Measurements from ENCODE around the gene CGB3.
"Not testable (repeated sequence)": the region's sequence is repeated elsewhere in the genome, so short reads cannot be mapped to it uniquely, and the experiment has no call there.

The CGB3 gene

DNA sequence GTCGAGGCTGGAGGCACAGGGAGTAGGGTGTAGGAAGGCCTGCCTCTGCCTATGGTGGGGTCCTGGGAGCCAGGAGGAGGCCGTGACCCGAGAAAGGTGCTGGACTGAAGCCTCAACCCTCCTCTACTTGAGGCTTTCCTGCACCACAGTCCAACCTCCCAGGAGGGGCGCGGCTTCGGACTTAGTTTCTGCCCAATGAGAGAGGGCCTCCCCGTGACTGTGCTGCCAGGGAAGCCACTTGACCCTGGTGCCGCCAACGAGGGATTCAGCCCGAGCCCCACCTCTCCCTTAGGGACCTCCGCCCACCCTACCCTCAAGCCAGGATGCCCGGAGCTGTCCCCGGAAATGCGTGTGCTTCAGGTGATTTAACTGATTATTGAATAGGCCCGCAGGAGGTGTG is at the start of gene CGB3:
Gene CGB3 (minus strand): TSS at position 101 of the 400 bp plus-strand sequence. CDS start 362 bp downstream, outside the sequence.
- DNase-seq = not testable (repeated sequence)

DNA sequence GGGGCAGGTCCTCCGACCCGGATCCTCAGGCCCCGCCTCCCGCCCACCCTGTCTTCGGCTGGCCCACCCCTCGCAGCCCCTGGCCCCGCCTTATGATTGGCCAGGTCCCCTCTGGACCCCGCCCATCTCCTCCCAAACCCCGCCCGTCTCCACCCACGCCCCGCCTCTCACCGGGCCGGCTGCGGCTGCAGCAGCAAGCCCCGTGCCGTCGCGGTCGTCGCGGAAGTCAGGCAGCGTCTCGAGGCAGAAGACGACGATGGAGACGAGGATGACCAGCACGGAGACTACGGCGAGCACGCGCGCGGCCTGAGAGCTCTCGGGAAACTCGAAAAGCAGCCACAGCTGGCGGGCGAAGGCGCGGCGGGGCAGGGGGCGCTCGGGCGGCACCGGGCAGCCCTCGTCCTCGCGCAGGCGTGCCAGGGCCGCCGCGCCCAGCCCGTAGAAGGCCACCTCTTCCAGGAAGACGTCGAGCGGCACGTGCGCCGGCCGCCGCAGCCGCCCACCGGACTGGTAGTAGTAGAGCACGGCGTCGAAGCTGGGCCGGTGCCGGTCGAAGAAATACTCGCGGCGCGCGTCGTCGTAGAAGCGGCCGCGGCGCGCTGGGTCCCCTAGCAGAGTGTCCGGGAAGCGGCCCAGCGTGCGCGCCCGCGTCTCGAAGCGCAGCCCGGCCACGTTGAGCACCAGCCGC is 47.9 kb upstream of the CGB3 start:
- peak; percentile 19 for DNase-seq

DNA sequence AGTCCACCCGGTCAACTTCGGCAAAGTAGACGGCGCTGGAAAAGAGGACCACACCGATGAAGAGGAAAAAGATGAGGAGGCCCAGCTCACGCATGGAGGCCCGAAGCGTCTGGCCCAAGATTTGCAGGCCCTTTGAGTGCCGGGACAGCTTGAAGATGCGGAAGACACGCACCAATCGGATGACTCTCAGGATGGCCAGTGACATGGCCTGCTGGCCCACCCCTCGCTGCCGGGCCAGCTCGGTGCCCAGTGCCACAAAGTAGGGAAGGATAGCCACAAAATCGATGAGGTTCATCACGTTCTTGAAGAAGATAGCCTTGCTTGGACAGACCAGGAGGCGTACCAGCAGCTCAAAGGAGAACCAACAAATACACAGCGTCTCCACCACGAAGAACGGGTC is 46.3 kb upstream of the CGB3 start:
- DNase-seq = no peak

DNA sequence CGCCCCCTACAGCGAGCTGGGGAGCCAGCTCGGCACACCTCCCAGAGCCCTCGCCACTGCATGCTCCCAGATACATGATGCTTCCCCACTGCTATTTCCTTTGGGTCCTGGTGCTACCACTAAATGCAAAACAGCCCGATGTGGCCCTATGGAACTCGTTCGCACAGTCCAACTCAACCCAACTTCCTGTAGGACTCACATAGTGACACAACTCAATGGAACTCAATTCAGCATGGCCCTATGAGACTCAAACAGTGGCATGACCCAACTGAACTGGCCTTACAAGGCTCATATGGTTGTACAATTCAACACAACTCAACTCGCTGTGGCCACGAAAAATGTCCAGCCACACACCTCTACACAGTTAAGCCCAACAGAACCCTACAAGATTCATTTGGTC is 44.9 kb upstream of the CGB3 start:
- DNase-seq = no peak

DNA sequence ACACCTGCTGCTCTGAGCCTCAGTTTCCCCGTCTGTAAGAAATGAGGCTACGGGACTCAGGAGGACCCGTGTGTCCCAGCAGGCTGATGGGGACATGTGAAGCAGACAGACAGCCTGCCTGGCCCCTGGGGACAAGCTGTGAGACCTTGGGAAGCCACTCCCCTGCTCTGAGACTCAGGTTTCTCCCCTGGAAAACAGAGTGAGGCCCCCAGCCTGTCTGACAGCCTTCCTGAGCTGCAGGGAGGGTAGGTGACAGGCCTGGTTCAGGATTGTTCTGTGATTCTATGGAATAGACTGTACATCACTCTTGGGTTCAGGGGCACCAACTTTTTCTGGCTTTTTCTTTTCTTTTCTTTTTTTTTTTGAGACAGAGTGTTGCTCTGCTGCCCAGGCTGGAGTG is 43.4 kb upstream of the CGB3 start:
- no peak for DNase-seq

DNA sequence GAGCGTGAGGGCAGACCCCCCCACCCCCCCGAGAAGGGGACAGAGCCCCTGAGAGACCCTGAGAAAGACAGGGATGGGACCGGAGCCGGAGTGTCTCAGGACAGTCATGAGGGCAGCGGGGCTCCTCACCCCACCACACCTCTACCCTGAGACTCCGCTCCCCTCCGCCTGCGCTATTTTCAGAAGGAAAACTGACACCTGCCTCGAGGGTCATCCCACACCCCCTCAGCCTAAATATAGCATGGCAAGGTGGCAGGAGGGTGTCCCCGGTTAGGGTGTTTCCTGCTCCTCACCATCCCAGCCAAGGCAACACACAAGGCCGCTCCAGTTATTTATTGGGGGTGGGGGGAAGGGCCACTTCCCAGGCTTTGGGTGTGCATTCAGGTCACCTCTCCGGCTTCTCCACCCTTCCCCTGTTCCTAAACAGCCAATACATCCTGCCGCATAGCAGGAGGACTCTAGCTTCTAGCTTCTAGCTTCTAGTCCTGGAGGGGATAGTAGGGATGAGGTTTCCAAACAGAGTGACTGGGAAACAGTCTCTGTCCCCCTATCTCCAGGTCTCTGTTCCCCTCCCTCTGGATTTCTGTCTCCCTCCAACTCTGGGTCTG is 41.9 kb upstream of the CGB3 start:
- no peak for DNase-seq

DNA sequence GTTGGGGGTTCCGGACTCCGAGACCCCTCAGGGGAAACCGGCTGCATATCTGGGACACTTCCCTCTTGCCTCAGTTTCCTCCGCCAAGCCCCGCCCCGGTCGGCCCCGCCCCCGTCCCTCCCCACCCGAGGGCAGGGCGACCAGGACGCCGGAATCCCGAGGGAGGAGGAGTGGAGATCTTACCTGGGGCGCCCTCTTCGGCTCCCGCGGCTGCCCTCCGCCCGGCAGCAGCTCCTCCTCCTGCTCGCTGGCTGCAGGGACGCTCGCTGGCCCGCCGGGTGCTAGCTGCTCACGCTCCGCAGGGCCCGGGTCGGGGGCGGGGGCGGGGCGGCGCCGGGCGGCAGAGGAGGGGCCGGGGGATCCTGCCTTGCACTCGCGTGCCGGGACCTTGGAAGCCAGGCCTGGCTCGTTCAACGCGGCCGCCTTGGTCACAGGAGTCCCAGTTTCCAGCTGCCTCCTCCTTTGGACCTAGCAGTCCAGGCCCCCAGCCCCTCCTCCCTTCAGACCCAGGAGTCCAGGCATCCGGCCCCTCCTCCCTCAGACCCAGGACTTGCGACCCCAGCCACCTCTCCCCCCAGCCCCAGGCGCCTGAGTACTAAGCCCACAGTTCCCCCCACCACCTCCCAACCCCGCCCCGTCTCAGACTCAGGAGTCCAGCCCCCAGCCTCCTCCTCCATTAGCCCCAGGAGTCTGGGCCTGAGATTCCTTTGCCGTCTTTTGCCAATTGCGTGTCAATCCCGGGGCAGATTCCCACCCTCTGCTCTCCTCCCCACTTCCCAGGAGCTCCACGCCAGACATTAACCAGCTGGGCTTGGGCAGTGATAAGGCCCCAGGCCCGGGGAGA is 40.9 kb upstream of the CGB3 start, which contains the start of gene NTF4:
Gene NTF4 (minus strand): TSS at position 51 of the 844 bp plus-strand sequence. CDS start 2,821 bp downstream, outside the sequence.
- no peak for DNase-seq

DNA sequence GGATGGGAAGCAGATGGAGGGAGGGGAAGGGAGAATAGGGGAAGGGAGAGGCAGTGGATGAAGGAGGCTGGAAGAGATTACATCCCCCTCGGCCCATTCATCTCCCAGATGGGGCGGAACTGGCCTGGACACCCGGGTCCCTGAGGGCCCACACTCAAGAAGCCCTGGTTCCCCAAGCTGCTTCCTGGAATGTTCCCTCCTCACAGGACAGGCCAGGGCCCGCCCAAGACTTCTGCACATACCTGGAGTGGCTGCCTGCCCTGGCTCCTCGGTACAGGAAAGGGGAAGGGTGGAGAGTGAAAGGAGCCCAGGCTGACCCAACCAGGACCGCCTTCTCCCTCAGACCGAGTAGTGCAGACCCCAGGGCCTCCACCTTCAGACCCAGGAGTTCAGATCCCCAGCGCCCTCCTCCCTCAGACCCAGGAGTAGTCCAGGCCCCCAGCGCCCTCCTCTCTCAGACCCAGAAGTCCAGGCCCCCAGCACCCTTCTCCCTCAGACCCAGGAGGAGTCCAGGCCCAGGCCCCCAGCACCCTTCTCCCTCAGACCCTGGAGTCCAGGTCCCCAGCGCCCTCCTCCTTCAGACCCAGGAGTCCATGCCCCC is 40.0 kb upstream of the CGB3 start:
- no peak for DNase-seq

DNA sequence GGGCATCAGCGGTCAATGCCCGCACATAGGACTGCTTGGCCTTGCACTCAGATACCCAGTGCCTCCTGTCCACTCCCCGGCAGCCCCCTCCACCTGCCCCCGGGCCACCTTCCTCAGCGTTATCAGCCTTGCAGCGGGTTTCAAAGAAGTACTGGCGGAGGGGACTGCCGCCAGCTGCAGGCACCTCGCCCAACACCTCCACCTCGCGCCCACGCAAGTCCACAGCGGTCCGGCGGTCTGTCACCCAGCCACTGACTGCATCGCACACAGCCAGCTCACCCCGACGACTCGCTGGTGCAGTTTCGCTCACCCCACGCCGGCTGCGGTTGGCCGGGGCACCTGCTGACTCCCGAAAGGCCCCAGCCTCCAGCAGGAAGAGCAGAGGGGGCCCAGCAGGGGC is 37.3 kb upstream of the CGB3 start:
- no peak for DNase-seq

DNA sequence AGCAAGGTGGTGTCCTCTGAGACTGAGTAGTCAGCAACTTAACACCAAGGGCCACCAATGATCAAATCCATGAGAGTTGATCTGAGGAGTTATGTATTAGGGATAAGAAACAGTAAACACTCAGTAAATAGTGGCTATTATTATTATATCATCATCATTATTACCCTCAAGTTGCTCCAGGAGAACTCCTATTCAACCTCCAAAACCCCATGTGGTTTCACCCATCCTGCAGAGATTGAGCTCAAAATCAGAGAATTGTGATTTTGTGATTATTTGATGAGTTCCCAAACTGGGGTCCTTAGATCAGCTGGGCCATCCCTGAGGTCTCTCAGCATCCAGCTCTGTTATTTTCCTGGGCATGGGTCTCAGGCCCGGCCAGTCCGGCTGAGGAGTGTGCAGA is 36.9 kb upstream of the CGB3 start:
- DNase-seq = no peak

DNA sequence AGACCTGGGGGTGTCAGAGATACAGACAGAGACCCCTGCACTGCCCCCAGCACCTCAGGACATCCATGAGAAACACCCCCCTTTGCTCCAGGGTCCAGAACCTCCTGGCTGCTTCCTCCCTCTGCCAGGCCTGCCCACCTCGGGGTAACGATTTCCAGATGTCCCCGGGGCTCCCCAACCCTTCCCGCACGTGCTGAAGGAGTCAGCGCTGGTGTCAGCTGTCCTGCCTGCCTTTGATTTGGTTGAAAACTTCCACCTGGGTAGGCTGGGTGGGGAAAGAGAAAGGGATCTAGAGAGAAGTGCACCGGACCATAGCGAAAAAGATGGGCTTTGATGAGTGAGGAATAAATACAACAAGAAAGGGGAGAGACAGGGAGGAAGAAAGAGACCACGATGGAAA is 34.9 kb upstream of the CGB3 start:
- no peak for DNase-seq

DNA sequence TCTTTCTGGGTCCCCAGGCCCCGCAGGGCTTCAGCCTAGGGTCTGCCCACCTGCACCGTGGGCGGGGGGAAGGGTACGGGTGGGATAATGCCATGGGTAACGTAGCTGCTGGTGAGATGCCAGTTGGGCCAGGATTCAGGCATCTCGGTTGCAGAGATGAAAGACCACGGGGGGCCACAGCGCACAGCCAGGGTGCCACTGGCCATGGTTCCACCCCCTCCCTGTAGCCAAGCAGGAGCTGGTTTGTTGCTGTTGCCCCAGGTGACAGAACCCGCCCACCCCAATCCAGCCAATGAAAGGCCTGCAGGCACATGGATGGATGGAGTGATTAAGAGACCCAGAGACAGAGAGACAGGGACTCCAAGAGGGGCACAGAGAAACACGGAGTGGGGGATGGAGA is 34.4 kb upstream of the CGB3 start:
- peak; percentile 38 for DNase-seq

DNA sequence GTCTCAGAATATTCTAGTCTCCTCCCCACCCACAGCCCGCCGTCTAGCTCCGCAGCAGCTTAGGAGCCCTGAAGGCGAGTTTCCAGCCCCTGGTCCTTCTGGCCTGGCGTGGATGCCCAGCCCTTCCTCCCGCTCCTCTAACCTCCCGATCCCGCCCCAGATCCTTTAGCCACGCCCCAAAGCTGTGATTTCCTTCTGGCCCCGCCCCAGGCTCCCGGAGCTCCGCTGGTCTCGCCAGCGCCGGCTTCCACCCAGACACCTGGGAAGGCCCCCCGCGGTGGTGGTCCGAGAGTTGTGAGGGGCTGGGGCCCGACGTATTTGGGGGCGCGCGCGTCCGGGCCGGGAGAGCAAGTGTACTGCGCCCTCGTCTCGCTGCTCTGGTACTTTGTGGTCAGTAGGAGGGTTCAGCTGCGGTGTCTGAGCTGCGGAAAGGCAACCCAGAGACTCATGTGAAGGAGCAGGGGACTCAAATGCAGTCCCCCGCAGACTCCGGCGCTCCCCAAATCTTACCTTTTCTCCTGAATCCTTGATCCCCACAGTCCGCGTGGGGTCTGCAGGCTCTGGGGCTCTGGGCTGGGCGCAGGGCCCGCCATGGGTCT is 33.6 kb upstream of the CGB3 start, which contains the start of gene CGB7:
Gene CGB7 (minus strand): TSS at position 114 of the 599 bp plus-strand sequence. CDS start 2,374 bp downstream, outside the sequence.
- peak; percentile 32 for DNase-seq

DNA sequence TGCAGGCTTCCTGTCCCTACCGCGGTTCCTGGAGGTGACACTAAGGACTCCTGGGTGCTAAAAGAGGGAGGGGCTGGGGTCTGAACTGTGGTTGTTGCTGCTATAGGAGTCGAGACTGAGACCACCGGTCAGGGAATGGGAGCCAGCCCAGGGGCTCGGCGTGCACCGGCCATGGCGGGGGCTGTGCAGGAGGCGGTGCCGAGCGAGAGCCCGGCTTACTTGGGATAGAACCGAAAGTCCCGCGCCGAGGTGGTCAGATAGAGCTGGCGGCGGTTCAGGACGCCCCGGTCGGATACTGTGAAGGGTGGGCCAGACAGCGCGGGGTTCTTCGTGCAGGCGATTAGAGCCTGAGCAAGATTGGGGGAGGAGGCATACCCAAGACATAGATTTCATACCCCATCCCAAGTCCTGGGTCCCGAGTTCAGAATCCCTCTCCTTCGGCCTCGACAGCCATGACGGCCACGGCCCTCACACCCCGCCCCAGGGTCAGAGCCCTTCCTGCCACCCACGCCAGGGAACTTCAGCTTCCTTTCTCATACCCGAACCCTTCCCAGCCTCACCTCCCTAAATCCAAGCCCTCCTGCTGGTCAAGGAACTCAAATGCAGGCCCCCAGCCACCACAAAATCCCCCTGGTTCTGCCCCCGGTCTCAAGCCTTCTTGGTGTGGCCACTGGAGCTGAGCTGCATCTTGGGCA is 32.9 kb upstream of the CGB3 start:
- not testable (repeated sequence) for DNase-seq

DNA sequence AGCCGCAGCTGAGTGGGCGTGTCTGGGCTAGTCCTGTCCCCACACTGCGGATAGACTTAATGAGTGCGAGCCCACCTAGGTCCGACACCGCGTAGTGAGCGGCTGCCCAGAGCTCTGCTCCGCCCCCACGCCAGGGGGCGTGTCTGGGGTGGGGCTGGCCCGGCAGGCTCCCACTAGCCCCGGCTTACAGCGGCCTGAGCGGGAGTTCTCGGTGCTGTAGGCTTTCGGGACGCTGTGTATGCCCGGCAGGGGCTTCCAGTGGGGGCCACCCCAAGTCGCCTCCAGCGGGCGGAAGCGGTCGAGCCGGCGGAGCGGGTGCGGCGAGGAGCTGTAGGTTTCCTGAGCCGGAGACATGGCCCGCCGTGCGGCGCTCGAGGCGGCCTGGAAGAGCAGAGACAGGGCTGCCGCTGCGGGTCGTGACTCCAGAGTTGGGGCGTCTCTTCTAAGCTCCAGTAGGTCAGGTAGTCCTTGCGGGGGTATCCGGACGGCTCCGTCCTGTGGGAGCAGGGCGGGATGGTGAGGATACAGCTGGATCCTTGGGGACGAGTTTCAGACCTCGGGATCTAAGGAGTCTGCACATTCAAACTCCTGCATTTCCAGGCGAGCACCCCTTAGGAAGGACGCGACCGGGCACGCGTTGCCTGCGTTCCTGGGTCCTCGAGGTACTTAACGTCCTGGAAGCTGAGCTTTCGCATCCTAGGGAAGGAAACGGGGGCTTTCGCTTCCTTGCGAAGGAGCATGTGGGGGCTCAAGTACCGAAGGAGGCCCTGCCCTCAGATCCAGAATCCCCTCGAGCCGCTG is 32.2 kb upstream of the CGB3 start:
- DNase-seq = peak; percentile 53

DNA sequence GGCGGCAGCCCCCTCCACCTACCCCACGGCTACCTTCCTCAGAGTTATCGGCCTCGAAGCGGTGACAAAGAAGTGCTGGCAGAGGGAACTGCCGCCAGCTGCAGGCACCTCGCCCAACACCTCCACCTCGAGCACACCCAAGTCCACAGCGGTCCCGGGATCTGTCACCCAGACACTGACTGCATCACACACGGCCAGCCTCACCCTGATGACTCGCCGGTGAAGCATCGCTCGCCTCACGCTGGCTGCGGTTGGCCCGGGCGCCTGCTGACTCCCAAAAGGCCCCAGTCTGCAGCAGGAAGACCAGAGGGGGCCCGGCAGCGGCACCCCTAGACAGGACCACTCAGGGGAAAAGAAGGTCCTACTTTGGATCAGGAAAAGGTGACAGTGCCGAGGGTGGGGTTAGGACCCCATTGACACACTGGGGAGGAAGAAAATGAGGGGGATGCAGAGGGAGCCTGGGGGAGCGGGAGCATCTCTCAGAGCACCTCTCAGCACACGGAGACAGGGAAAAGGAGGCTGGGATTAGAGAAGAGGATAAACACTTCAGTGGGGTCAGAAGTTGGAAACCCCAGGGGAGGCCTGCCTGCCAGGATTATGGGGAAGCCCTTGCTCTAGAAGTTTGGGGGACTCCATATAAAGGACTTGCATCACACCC is 26.4 kb upstream of the CGB3 start:
- not testable (repeated sequence) for DNase-seq

DNA sequence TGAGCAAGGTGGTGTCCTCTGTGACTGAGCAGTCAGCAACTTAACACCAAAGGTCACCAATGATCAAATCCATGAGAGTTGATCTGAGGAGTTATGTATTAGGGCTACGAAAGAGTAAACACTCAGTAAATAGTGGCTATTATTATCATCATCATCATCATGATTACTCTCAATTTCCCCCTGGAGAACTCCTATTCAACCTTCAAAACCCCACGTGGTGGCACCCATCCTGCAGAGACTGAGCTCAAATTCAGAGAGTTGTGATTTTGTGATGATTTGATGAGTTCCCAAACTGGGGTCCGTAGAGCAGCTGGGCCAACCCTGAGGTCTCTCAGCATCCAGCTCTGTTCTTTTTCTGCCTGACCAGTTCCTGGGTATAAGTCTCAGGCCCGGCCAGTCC is 25.7 kb upstream of the CGB3 start:
- not testable (repeated sequence) for DNase-seq

DNA sequence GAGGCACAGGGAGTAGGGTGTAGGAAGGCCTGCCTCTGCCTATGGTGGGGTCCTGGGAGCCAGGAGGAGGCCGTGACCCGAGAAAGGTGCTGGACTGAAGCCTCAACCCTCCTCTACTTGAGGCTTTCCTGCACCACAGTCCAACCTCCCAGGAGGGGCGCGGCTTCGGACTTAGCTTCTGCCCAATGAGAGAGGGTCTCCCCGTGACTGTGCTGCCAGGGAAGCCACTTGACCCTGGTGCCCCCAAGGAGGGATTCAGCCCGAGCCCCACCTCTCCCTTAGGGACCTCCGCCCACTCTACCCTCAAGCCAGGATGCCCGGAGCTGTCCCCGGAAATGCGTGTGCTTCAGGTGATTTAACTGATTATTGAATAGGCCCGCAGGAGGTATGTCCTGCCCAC is 24.9 kb upstream of the CGB3 start, which contains the start of gene CGB8:
Gene CGB8 (minus strand): TSS at position 101 of the 400 bp plus-strand sequence. CDS start 372 bp downstream, outside the sequence.
- DNase-seq = not testable (repeated sequence)

DNA sequence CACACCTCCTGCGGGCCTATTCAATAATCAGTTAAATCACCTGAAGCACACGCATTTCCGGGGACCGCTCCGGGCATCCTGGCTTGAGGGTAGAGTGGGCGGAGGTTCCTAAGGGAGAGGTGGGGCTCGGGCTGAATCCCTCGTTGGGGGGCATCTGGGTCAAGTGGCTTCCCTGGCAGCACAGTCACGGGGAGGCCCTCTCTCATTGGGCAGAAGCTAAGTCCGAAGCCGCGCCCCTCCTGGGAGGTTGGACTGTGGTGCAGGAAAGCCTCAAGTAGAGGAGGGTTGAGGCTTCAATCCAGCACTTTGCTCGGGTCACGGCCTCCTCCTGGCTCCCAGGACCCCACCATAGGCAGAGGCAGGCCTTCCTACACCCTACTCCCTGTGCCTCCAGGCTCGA is 19.4 kb upstream of the CGB3 start, which contains the start of gene CGB5:
Gene CGB5 (plus strand): TSS at position 301 of the 400 bp plus-strand sequence. CDS start 362 bp downstream, outside the sequence.
- not testable (repeated sequence) for DNase-seq

DNA sequence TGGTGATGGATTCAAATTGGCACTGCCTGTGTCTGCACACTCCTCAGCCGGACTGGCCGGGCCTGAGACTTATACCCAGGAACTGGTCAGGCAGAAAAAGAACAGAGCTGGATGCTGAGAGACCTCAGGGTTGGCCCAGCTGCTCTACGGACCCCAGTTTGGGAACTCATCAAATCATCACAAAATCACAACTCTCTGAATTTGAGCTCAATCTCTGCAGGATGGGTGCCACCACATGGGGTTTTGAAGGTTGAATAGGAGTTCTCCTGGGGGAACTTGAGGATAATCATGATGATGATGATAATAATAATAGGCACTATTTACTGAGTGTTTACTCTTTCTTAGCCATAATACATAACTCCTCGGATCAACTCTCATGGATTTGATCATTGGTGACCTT is 18.5 kb upstream of the CGB3 start:
- DNase-seq = not testable (repeated sequence)

Measured in activated CD4-positive, alpha-beta T cell treated with anti-CD3 and anti-CD28 coated beads, Interleukin-2, Interleukin-6, amounts not matched to agents 100 ng/mL and 50 ng/mL, durations not matched to agents 16 hours and 8 hours (primary cell).